ENCODE measurements around the gene DNAJB12.

The DNAJB12 gene

DNA sequence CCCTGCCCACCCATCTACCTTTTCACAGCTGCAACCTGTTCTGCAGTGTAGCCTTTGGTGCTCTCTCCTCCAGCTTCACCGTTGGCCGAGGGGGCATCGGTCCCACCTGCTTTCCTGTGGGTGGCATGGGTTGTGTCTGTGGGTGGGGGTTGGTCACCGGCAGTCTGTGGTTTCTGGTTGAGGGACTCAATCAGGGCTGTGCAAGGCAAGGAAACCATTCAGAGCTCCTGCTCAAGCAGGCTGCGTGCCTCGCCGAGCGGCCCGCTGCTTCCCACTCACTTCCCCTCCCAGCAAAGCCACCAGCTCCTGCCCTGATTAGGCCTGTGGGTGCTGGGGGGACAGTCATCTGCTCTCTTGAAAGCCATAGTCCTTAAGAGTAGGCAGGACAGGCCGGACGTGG, 9.8 kb downstream of the DNAJB12 start:
- TF ChIP-seq CTCF (IDR thresholded peaks at IDR 0.05; ENCODE audit: low read depth, low read length), result no peak
- DNase-seq (ENCODE audit: low read depth in 2 of 2), result no peak

DNA sequence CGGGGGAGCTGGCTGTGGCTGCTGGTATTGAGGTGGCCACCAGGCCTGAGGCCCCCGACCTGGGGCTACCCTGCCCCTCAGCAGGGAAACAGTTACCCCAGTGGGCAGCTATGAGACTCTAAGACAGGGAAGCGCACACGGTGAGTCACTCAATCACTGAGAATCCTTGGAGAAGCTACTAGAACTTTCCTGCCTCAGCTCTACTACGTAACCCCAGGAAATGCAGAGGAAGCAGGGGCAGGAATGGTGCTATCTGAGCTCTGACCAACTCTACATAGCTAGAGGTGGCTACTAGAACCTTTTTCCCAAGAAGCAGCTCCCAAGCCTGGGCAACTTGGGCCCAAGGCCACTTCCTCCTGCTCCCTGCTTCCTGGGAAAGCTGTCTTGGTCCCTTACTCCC, 11.8 kb downstream of the DNAJB12 start:
- no peak overlapping the region for H3K4me3 ChIP-seq (replicated peaks in 1 of 2; ENCODE audit: low read depth in 2 of 2, low read length in 2 of 2)
- no peak for DNase-seq (ENCODE audit: low read depth in 2 of 2)
- TF ChIP-seq CTCF (IDR thresholded peaks at IDR 0.05; ENCODE audit: low read depth, low read length), result no peak

More for the DNA sequence above, 9.8 kb downstream of the DNAJB12 start:
- no peak overlapping the region for H3K4me3 ChIP-seq (replicated peaks in 1 of 2; ENCODE audit: low read depth in 2 of 2, low read length in 2 of 2)

GRCh38 chr10:72340510-72341261, 14.0 kb downstream of the DNAJB12 start:
- DNase-seq (ENCODE audit: low read depth in 2 of 2), result peak; percentile 62 to 65
- peak; percentile 98 for TF ChIP-seq CTCF (IDR thresholded peaks at IDR 0.05; ENCODE audit: low read depth, low read length)
- H3K4me3 ChIP-seq (replicated peaks in 1 of 2; ENCODE audit: low read depth in 2 of 2, low read length in 2 of 2), result no peak overlapping the region

DNA sequence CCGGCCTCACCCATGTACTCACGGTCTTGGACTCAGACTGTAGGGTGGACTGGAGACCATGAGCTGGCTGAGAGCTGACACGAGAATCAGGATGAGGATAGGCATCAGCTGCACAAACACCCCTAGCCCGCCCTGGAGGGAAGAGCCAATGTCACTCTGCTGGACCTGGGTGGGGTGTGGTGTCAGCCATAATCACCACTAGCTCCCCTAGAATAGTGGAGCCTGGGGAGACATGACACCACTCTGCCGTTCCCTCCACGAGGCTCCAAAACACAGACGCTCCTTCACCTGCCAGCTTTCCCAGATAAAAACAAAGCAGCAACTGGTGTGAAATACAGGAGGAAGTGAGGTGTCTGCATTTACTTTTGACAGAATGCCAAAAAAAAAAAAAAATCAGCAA, 16.5 kb downstream of the DNAJB12 start:
- no peak for TF ChIP-seq CTCF (IDR thresholded peaks at IDR 0.05; ENCODE audit: low read depth, low read length)
- H3K4me3 ChIP-seq (replicated peaks in 1 of 2; ENCODE audit: low read depth in 2 of 2, low read length in 2 of 2), result no peak overlapping the region
- DNase-seq (ENCODE audit: low read depth in 2 of 2), result no peak

DNA sequence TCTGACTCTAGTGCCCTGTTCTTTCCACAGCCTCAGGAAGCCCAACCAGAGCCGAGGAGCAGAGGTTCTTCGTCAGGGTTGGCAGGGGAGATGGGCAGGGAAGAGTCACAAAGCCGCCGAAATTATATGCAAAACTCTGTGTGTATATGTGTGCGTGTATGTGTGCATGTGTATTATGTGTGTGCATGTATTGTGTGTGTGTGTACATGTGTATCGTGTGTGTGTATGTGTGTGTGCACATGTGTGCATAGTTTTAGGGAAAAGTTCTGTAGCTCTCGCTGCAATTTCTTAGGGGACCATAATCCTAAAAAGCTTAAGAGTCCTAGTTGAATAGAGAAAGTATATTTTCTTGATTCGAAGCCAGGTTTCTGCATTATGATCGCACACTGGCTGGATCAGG, 17.0 kb downstream of the DNAJB12 start:
- no peak overlapping the region for H3K4me3 ChIP-seq (replicated peaks in 1 of 2; ENCODE audit: low read depth in 2 of 2, low read length in 2 of 2)
- no peak for DNase-seq (ENCODE audit: low read depth in 2 of 2)
- no peak for TF ChIP-seq CTCF (IDR thresholded peaks at IDR 0.05; ENCODE audit: low read depth, low read length)

DNA sequence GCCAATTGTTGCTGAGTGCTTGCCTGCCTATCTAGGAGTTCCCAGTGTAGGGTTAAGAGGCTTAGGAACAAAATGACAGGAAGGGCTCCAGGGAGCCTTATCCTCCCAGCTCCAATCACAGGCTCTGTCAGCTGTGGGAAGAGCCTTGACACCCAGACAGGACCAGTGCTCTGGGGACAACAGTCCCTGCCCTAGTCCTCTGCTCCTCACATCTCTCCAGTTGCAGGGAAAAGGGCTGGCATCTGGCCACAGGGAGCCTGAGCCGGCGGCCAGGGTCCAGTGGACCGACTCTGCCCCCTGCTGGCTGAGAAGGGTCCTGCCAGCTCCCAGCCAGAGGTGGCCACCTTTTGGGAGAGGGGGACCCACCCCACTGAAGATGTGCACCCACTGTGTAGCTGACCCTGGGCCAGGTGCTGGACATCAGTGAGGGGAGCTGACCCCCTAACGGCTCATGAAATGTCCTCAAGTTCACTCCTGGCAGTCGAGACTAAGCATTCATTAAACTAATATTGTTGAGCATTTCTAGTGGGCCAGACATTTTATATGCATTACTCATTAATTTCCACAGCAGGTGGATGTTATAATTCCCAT, 17.6 kb downstream of the DNAJB12 start:
- no peak overlapping the region for H3K4me3 ChIP-seq (replicated peaks in 1 of 2; ENCODE audit: low read depth in 2 of 2, low read length in 2 of 2)
- TF ChIP-seq CTCF (IDR thresholded peaks at IDR 0.05; ENCODE audit: low read depth, low read length), result peak; percentile 97
- peak; percentile 82 to 85 for DNase-seq (ENCODE audit: low read depth in 2 of 2)
